IPS-15b (cell line): ENCODE results near the gene RNF214.
"Not testable (repeated sequence)": the region's sequence is repeated elsewhere in the genome, so short reads cannot be mapped to it uniquely, and the experiment has no call there.

Experiments used
- H3K27me3 ChIP-seq: one replicate; pipeline ENCODE4 v1.6.1; 2013; ENCODE audit warnings: low read length; ENCODE audit not compliant: control insufficient read depth, insufficient read depth
- H3K36me3 ChIP-seq: one replicate; pipeline ENCODE4 v1.6.1; 2013; ENCODE audit warnings: low read length; ENCODE audit not compliant: control insufficient read depth, insufficient read depth
- H3K4me1 ChIP-seq: one replicate; pipeline ENCODE4 v1.6.1; 2013; ENCODE audit warnings: mild to moderate bottlenecking, low read length; ENCODE audit not compliant: control insufficient read depth, insufficient read depth
- H3K4me3 ChIP-seq: one replicate; pipeline ENCODE4 v1.5.1; 2013; ENCODE audit warnings: low read depth, low read length
- H3K9ac ChIP-seq: one replicate; pipeline ENCODE4 v1.6.1; 2013; ENCODE audit warnings: low read depth, mild to moderate bottlenecking, low read length
- H3K9me3 ChIP-seq: one replicate; pipeline ENCODE4 v1.6.1; 2013; ENCODE audit warnings: mild to moderate bottlenecking, low read length; ENCODE audit not compliant: control insufficient read depth, insufficient read depth

The RNF214 gene

GRCh38 chr11:117318738-117319137 is 86.3 kb downstream of the RNF214 start:
- Histone ChIP-seq H3K4me3 (no peak overlapping the region), H3K36me3 (no peaks in the 10 kb centered on the region), H3K27me3 (peaks cover 5% of the 10 kb centered on the region), H3K9ac (no peak overlapping the region), H3K4me1 (peaks cover 5% of the 10 kb centered on the region), H3K9me3 (no peaks in the 10 kb centered on the region)

- peaks cover 5% of the 10 kb centered on the region for H3K4me1 ChIP-seq
- no peak overlapping the region for H3K4me3 ChIP-seq
- H3K27me3 ChIP-seq = peaks cover 5% of the 10 kb centered on the region
- H3K36me3 ChIP-seq = no peaks in the 10 kb centered on the region
- no peak overlapping the region for H3K9ac ChIP-seq
- no peaks in the 10 kb centered on the region for H3K9me3 ChIP-seq
These were observed 86.9 kb downstream of the RNF214 start for GRCh38 chr11:117319214-117319840.

- not testable (repeated sequence) for H3K27me3 ChIP-seq, H3K36me3 ChIP-seq, H3K4me1 ChIP-seq, H3K9ac ChIP-seq, H3K9me3 ChIP-seq
- H3K4me3 ChIP-seq = peak overlapping the region; percentile 66
These were observed 94.7 kb downstream of the RNF214 start for GRCh38 chr11:117327255-117327566.

GRCh38 chr11:117327567-117328374 is 95.3 kb downstream of the RNF214 start, which contains the start of gene CEP164:
CEP164 (plus strand) TSS chr11:117327854; CDS start chr11:117338587, 10,733 bp downstream.
- peak within 1 kb of the TSS; percentile 66 for H3K4me3 ChIP-seq
- H3K36me3 ChIP-seq = no peaks in the 10 kb centered on the region
- no peaks in the 10 kb centered on the region for H3K27me3 ChIP-seq
- no peaks in the 10 kb centered on the region for H3K4me1 ChIP-seq
- H3K9ac ChIP-seq = peak within 1 kb of the TSS; percentile 57
- H3K9me3 ChIP-seq = no peaks in the 10 kb centered on the region

- peak overlapping the region; percentile 66 for H3K4me3 ChIP-seq
- no peaks in the 10 kb centered on the region for H3K4me1 ChIP-seq
- no peaks in the 10 kb centered on the region for H3K27me3 ChIP-seq
- H3K36me3 ChIP-seq = no peaks in the 10 kb centered on the region
- H3K9me3 ChIP-seq = no peaks in the 10 kb centered on the region
- H3K9ac ChIP-seq = peak overlapping the region; percentile 57
These were observed 96.0 kb downstream of the RNF214 start for GRCh38 chr11:117328375-117329010.

GRCh38 chr11:117332843-117333242 is 100.4 kb downstream of the RNF214 start:
- no peaks in the 10 kb centered on the region for H3K36me3 ChIP-seq
- no peak overlapping the region for H3K4me3 ChIP-seq
- H3K9ac ChIP-seq = no peak overlapping the region
- H3K9me3 ChIP-seq = no peaks in the 10 kb centered on the region
- no peaks in the 10 kb centered on the region for H3K27me3 ChIP-seq
- H3K4me1 ChIP-seq = no peaks in the 10 kb centered on the region

GRCh38 chr11:117333917-117334316 is 101.4 kb downstream of the RNF214 start:
- peaks cover 4% of the 10 kb centered on the region for H3K36me3 ChIP-seq
- no peaks in the 10 kb centered on the region for H3K4me1 ChIP-seq
- H3K9ac ChIP-seq = no peak overlapping the region
- H3K27me3 ChIP-seq = no peaks in the 10 kb centered on the region
- H3K4me3 ChIP-seq = no peak overlapping the region
- no peaks in the 10 kb centered on the region for H3K9me3 ChIP-seq

- Histone ChIP-seq H3K27me3 (no peaks in the 10 kb centered on the region), H3K4me1 (no peaks in the 10 kb centered on the region), H3K4me3 (no peak overlapping the region), H3K9ac (no peak overlapping the region), H3K9me3 (no peaks in the 10 kb centered on the region), H3K36me3 (peaks cover 4% of the 10 kb centered on the region)
These were observed 102.4 kb downstream of the RNF214 start for GRCh38 chr11:117334896-117335295.

- Histone ChIP-seq H3K36me3 (peaks cover 4% of the 10 kb centered on the region), H3K4me3 (no peak overlapping the region), H3K9me3 (no peaks in the 10 kb centered on the region), H3K27me3 (no peaks in the 10 kb centered on the region), H3K4me1 (no peaks in the 10 kb centered on the region), H3K9ac (no peak overlapping the region)
These were observed 102.9 kb downstream of the RNF214 start for GRCh38 chr11:117335399-117335798.
